HG03521 (cell line): ENCODE data around the gene MKRN2.
"Not testable (repeated sequence)": the region's sequence is repeated elsewhere in the genome, so short reads cannot be mapped to it uniquely, and the experiment has no call there.

Experiments
- ATAC-seq: cut with Tn5 transposase; IDR thresholded peaks from one replicate; pipeline ENCODE4 v1.9.1; 2021; ENCODE audit warnings: mild to moderate bottlenecking, moderate library complexity; ENCODE audit not compliant: unreplicated experiment

MKRN2 gene

DNA sequence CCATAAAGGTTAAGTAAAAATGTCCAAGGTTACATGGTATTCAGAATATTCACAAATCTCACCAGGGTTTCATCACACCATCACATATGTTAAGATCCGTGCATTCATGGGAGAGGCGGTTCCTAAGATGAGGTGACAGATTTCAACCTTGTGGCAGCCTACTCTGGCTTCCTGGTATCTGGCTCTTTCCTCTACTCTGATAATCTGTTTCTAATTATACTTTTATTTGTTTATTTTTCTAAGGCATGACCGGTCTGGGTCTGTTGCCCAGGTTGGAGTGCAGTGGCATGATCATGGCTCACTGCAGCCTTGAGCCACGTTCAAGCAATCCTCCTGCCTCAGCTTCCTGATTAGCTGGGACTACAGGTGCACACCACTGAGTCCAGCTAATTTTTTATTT lies 72.7 kb downstream of the MKRN2 start:
- no peak for ATAC-seq

- no peak for ATAC-seq
Observed at GRCh38 chr3:12630292-12630691, 73.4 kb downstream of the MKRN2 start.

GRCh38 chr3:12630843-12631242 lies 74.0 kb downstream of the MKRN2 start:
- ATAC-seq, result not testable (repeated sequence)

GRCh38 chr3:12632523-12632922 lies 75.6 kb downstream of the MKRN2 start:
- no peak for ATAC-seq

- ATAC-seq, result no peak
Observed at GRCh38 chr3:12633108-12633507, 76.2 kb downstream of the MKRN2 start.
